ENCODE measurements around the gene PRKG1.

The PRKG1 gene

GRCh38 chr10:52297747-52298146, 1223.5 kb downstream of the PRKG1 start:
- Histone ChIP-seq H3K4me1 (ENCODE audit: control insufficient read depth, low read length) (no peaks in the 10 kb centered on the region), H3K9me2 (replicated peaks; ENCODE audit: control insufficient read depth, low read length) (no peaks in the 10 kb centered on the region), H3K27ac (ENCODE audit: low read depth, low read length) (no peak overlapping the region), H3K36me3 (ENCODE audit: control insufficient read depth, low read length) (no peaks in the 10 kb centered on the region), H3K4me3 (ENCODE audit: low read length) (no peak overlapping the region), H4K20me1 (ENCODE audit: control insufficient read depth, insufficient read depth, low read depth, low read length) (no peaks in the 10 kb centered on the region), H3F3A (ENCODE audit: control insufficient read depth, insufficient read depth) (0 out of 2 replicates have a peak, but pooled peaks cover 4% of the 10 kb centered on the region), H3K79me2 (ENCODE audit: control insufficient read depth, low read length) (no peaks in the 10 kb centered on the region), H3K9me3 (ENCODE audit: control insufficient read depth, insufficient read depth, low read length) (no peaks in the 10 kb centered on the region), H3K27me3 (ENCODE audit: control insufficient read depth, low read length) (no peaks in the 10 kb centered on the region), H3K4me2 (ENCODE audit: low read length) (no peak overlapping the region)
- TF ChIP-seq CTCF (IDR thresholded peaks at IDR 0.05; ENCODE audit: low read depth, low read length, poor library complexity, severe bottlenecking) (no peak), EZH2phosphoT487 (IDR thresholded peaks at IDR 0.05; ENCODE audit: borderline replicate concordance, low read length) (no peak)

GRCh38 chr10:52300599-52301277, 1226.5 kb downstream of the PRKG1 start:
- H3K4me2 ChIP-seq (ENCODE audit: low read length), result no peak overlapping the region

GRCh38 chr10:52308251-52309031, 1234.2 kb downstream of the PRKG1 start:
- peaks cover 23% of the 10 kb centered on the region for H3K4me1 ChIP-seq (ENCODE audit: control insufficient read depth, low read length)
- H3K27me3 ChIP-seq (ENCODE audit: control insufficient read depth, low read length), result peaks cover 6% of the 10 kb centered on the region; the same call in 1 of the 2 replicates
- TF ChIP-seq CTCF (IDR thresholded peaks at IDR 0.05; ENCODE audit: low read depth, low read length, poor library complexity, severe bottlenecking), result peak; percentile 70
- no peak for TF ChIP-seq EZH2phosphoT487 (IDR thresholded peaks at IDR 0.05; ENCODE audit: borderline replicate concordance, low read length)
- peak overlapping the region; percentile 76 for H3K4me3 ChIP-seq (ENCODE audit: low read length)
- H3K4me2 ChIP-seq (ENCODE audit: low read length), result peak overlapping the region; percentile 94
- H3K27ac ChIP-seq (ENCODE audit: low read depth, low read length), result no peak overlapping the region
- H3K9me2 ChIP-seq (replicated peaks; ENCODE audit: control insufficient read depth, low read length), result no peaks in the 10 kb centered on the region
- no peaks in the 10 kb centered on the region for H4K20me1 ChIP-seq (ENCODE audit: control insufficient read depth, insufficient read depth, low read depth, low read length)
- H3K9me3 ChIP-seq (ENCODE audit: control insufficient read depth, insufficient read depth, low read length), result no peaks in the 10 kb centered on the region
- no peaks in the 10 kb centered on the region for H3K36me3 ChIP-seq (ENCODE audit: control insufficient read depth, low read length)
- no peaks in the 10 kb centered on the region for H3K79me2 ChIP-seq (ENCODE audit: control insufficient read depth, low read length)
- H3F3A ChIP-seq (ENCODE audit: control insufficient read depth, insufficient read depth), result no peaks in the 10 kb centered on the region

More at GRCh38 chr10:52300599-52301277, 1226.5 kb downstream of the PRKG1 start:
- Histone ChIP-seq H4K20me1 (ENCODE audit: control insufficient read depth, insufficient read depth, low read depth, low read length) (no peaks in the 10 kb centered on the region), H3K4me3 (ENCODE audit: low read length) (no peak overlapping the region), H3K79me2 (ENCODE audit: control insufficient read depth, low read length) (no peaks in the 10 kb centered on the region), H3K36me3 (ENCODE audit: control insufficient read depth, low read length) (no peaks in the 10 kb centered on the region), H3K9me3 (ENCODE audit: control insufficient read depth, insufficient read depth, low read length) (no peaks in the 10 kb centered on the region), H3K4me1 (ENCODE audit: control insufficient read depth, low read length) (no peaks in the 10 kb centered on the region), H3F3A (ENCODE audit: control insufficient read depth, insufficient read depth) (0 out of 2 replicates have a peak, but pooled peaks cover 4% of the 10 kb centered on the region), H3K27me3 (ENCODE audit: control insufficient read depth, low read length) (no peaks in the 10 kb centered on the region), H3K27ac (ENCODE audit: low read depth, low read length) (no peak overlapping the region), H3K9me2 (replicated peaks; ENCODE audit: control insufficient read depth, low read length) (no peaks in the 10 kb centered on the region)
- TF ChIP-seq EZH2phosphoT487 (IDR thresholded peaks at IDR 0.05; ENCODE audit: borderline replicate concordance, low read length) (no peak), CTCF (IDR thresholded peaks at IDR 0.05; ENCODE audit: low read depth, low read length, poor library complexity, severe bottlenecking) (no peak)
